T-helper 1 cell treated with Interleukin-12 subunit alpha and Interleukin-12 subunit beta and Interleukin-4 antibody, amounts not matched to agents 30 ng/mL and 1 ng/mL, for 36 hours (primary cell): Measurements from ENCODE around the gene ZHX3. TPM values are rescaled to one million over a fixed set of nuclear protein-coding genes. Genes with fewer than 3 reads are reported as not detected.

ENCODE experiments used
- intact Hi-C: fragments of 100-400 bp; cut with micrococcal nuclease; formaldehyde crosslinking; loops from one replicate; pipeline ENCODE4 v1.15.1; 2024
- total RNA-seq: library from RNA; stranded (reverse); gene quantifications from 2 replicates; pipeline ENCODE4 v1.2.3, GENCODE V29; 2022

The ZHX3 gene
- total RNA-seq, 1 donor from 2014 or later: 7.5 TPM

GRCh38 chr20:41175201-41175651, 142.3 kb downstream of the ZHX3 start:
- intact Hi-C loops: no loop called here

GRCh38 chr20:41174782-41175181, 142.7 kb downstream of the ZHX3 start:
- intact Hi-C loops: loop anchor here (5.0 kb wide), 1 partner anchor 37 kb away; the partner anchor contains the start of gene PLCG1

GRCh38 chr20:41174373-41174772, 143.2 kb downstream of the ZHX3 start:
- intact Hi-C loops: loop anchor here (5.0 kb wide), 1 partner anchor 37 kb away; the partner anchor contains the start of gene PLCG1

- intact Hi-C loops: loop anchor here (1.0 to 5.0 kb wide), 4 partner anchors 37 to 206 kb away; partner anchors contain the start of genes LPIN3 and PLCG1
Measured at GRCh38 chr20:41173791-41174341, 143.7 kb downstream of the ZHX3 start.

GRCh38 chr20:41173161-41173721, 144.3 kb downstream of the ZHX3 start:
- intact Hi-C loops: loop anchor here (1.0 to 5.0 kb wide), 4 partner anchors 36 to 205 kb away; partner anchors contain the start of genes LPIN3 and PLCG1

- intact Hi-C loops: loop anchor here (1.0 to 5.0 kb wide), 4 partner anchors 35 to 204 kb away; partner anchors contain the start of genes LPIN3 and PLCG1
Measured at GRCh38 chr20:41172296-41173140, 145.0 kb downstream of the ZHX3 start.

GRCh38 chr20:41171736-41172295, 145.7 kb downstream of the ZHX3 start:
- intact Hi-C loops: loop anchor here (5.0 kb wide), 1 partner anchor 35 kb away; the partner anchor contains the start of gene PLCG1

- intact Hi-C loops: loop anchor here (5.0 kb wide), 1 partner anchor 33 kb away; the partner anchor contains the start of gene PLCG1
Measured at GRCh38 chr20:41170386-41171105, 147.0 kb downstream of the ZHX3 start.

- intact Hi-C loops: loop anchor here (5.0 kb wide), 1 partner anchor 33 kb away; the partner anchor contains the start of gene PLCG1
Measured at GRCh38 chr20:41169791-41170351, 147.7 kb downstream of the ZHX3 start.

GRCh38 chr20:41169162-41169690, 148.3 kb downstream of the ZHX3 start:
- intact Hi-C loops: no loop called here

GRCh38 chr20:41168281-41169161, 149.0 kb downstream of the ZHX3 start:
- intact Hi-C loops: no loop called here

- intact Hi-C loops: no loop called here
Measured at GRCh38 chr20:41167481-41168253, 149.9 kb downstream of the ZHX3 start.

- intact Hi-C loops: no loop called here
Measured at GRCh38 chr20:41167118-41167470, 150.4 kb downstream of the ZHX3 start.

- intact Hi-C loops: no loop called here
Measured at GRCh38 chr20:41166201-41167117, 151.1 kb downstream of the ZHX3 start.

GRCh38 chr20:41165001-41165882, 152.3 kb downstream of the ZHX3 start:
- intact Hi-C loops: no loop called here

- intact Hi-C loops: no loop called here
Measured at GRCh38 chr20:41163821-41164220, 153.7 kb downstream of the ZHX3 start.
